H1 (cell line): ENCODE data around the gene PSMA2. TPM values are rescaled to one million over a fixed set of nuclear protein-coding genes. Genes with fewer than 3 reads are reported as not detected.

Source experiments
- ATF2 ChIP-seq: IDR thresholded peaks from 2 replicates; pipeline ENCODE4 v1.6.1; 2012; ENCODE audit warnings: low read length, inconsistent platforms
- CEBPB ChIP-seq: IDR thresholded peaks from 2 replicates; pipeline ENCODE4 v1.6.1; 2012; ENCODE audit warnings: low read depth, low read length
- CHD1 ChIP-seq: IDR thresholded peaks from 2 replicates; pipeline ENCODE4 v1.6.1; 2012; ENCODE audit warnings: low read depth, low read length, improper control_type of control experiment
- CTCF ChIP-seq, 3 experiments: IDR thresholded peaks; 1 replicate in 2 of 3; 2 replicates in 1 of 3; pipeline versions ENCODE4 v1.5.1 to v1.6.1; 2011; ENCODE audit warnings: low read length in 3 of 3, mild to moderate bottlenecking in 3 of 3, inconsistent platforms in 2 of 3, low read depth in 1 of 3, moderate library complexity in 1 of 3; ENCODE audit not compliant: insufficient read depth in 1 of 3; ENCODE audit errors: control extremely low read depth in 1 of 3
- EZH2 ChIP-seq: fragments of 200-600 bp; sonication (generic); IDR thresholded peaks from 2 replicates; pipeline ENCODE4 v1.7.1; 2012; ENCODE audit warnings: low read depth, mild to moderate bottlenecking, moderate library complexity, low read length, inconsistent platforms; ENCODE audit not compliant: severe bottlenecking
- JUND ChIP-seq: IDR thresholded peaks from 2 replicates; pipeline ENCODE4 v1.6.1; 2011; ENCODE audit warnings: mild to moderate bottlenecking, improper control_type of control experiment, low read length
- KDM5A ChIP-seq: fragments of 200-600 bp; IDR thresholded peaks from 2 replicates; pipeline ENCODE4 v1.7.1; 2012; ENCODE audit warnings: mild to moderate bottlenecking, low read length, inconsistent platforms, mixed read lengths
- PHF8 ChIP-seq: fragments of 200-600 bp; sonication (generic); conservative IDR thresholded peaks from 2 replicates; pipeline ENCODE4 v1.7.1; 2012; ENCODE audit warnings: low read depth, mild to moderate bottlenecking, inconsistent platforms, low read length, moderate library complexity
- POU5F1 ChIP-seq: IDR thresholded peaks from 2 replicates; pipeline ENCODE4 v1.6.1; 2011; ENCODE audit warnings: low read depth, mild to moderate bottlenecking, low read length, moderate library complexity
- RFX5 ChIP-seq: IDR thresholded peaks from 2 replicates; pipeline ENCODE4 v1.6.1; 2011; ENCODE audit warnings: low read depth, low read length, improper control_type of control experiment, borderline replicate concordance
- RXRA ChIP-seq: IDR thresholded peaks from 2 replicates; pipeline ENCODE4 v1.6.1; 2011; ENCODE audit warnings: low read depth, mild to moderate bottlenecking, low read length, moderate library complexity; ENCODE audit not compliant: insufficient read depth
- SIN3A ChIP-seq, 2 experiments: IDR thresholded peaks in 1 of 2; conservative IDR thresholded peaks in 1 of 2; 2 replicates each; pipeline ENCODE4 v1.6.1; 2011 to 2012; ENCODE audit warnings: low read length in 2 of 2, improper control_type of control experiment in 1 of 2, low read depth in 1 of 2, mild to moderate bottlenecking in 1 of 2
- SIRT6 ChIP-seq: IDR thresholded peaks from one replicate; pipeline ENCODE4 v1.7.1; 2012; ENCODE audit warnings: low read length, inconsistent platforms
- SIX5 ChIP-seq: IDR thresholded peaks from 2 replicates; pipeline ENCODE4 v1.6.1; 2011; ENCODE audit warnings: mild to moderate bottlenecking, low read depth, low read length
- SP2 ChIP-seq: IDR thresholded peaks from 2 replicates; pipeline ENCODE4 v1.6.1; 2012; ENCODE audit warnings: mild to moderate bottlenecking, low read length, inconsistent platforms
- TBP ChIP-seq: IDR thresholded peaks from 2 replicates; pipeline ENCODE4 v1.6.1; 2011; ENCODE audit warnings: low read depth, low read length, improper control_type of control experiment
- TEAD4 ChIP-seq: IDR thresholded peaks from 2 replicates; pipeline ENCODE4 v1.6.1; 2012; ENCODE audit warnings: low read depth, low read length, inconsistent platforms, mixed read lengths
- USF2 ChIP-seq: IDR thresholded peaks from 2 replicates; pipeline ENCODE4 v1.6.1; 2011; ENCODE audit warnings: low read length, improper control_type of control experiment
- polyA plus RNA-seq, 7 experiments: library from polyadenylated mRNA; depleted of rRNA in 3 of 7; stranded (reverse) in 5 of 7; unstranded in 2 of 7; fragments of >200 nt in 5 of 7; fragments of 200-250 nt in 2 of 7; gene quantifications; 1 replicate in 5 of 7; 2 replicates in 1 of 7; 4 replicates in 1 of 7; pipeline versions ENCODE4 v1.2.1 to v1.2.3, GENCODE V29; 2011 to 2013; ENCODE audit warnings: missing spikeins in 2 of 7, mixed read lengths in 2 of 7
- total RNA-seq: library from RNA; stranded (reverse); fragmentation: NEBNext Ultra II Directional; extraction: Animal tissue kit (Norgen Biotek cat#: 25700); gene quantifications from 2 replicates; pipeline ENCODE4 v1.2.1, GENCODE V29; 2021

The PSMA2 gene
- total and polyA plus RNA-seq, 2 of the 8 experiments (the other 6 are each of a cell fraction or from before 2014, with no cell fraction given) = 211 to 259 TPM

- TF ChIP-seq CTCF (IDR thresholded peaks at IDR 0.05; ENCODE audit: control extremely low read depth in 1 of 3, insufficient read depth in 1 of 3, low read depth in 1 of 3, low read length in 3 of 3) (0 out of 4 replicates have a peak, but pooled peaks of 1 of the 3 experiments have one; percentile 3), KDM5A (no peak), USF2 (peak; percentile 97), SIN3A (conservative IDR thresholded peaks at IDR 0.05 in 1 of 2, IDR thresholded peaks at IDR 0.05 in 1 of 2; ENCODE audit: low read depth in 1 of 2, low read length in 2 of 2) (peak in 1 of 2 experiments; percentile 39; a peak in 1 of 4 replicates), ATF2 (no peak), JUND (no peak), SP2 (no peak), EZH2 (no peak), RXRA (no peak), POU5F1 (no peak), SIX5 (peak; percentile 64; the same call in 1 of the 2 replicates), PHF8 (peak; percentile 77), TBP (peak; percentile 60; the same call in 1 of the 2 replicates), CHD1 (no peak), CEBPB (no peak), TEAD4 (0 out of 2 replicates have a peak, but pooled peaks have one; percentile 4), RFX5 (no peak), SIRT6 (no peak)
Measured at GRCh38 chr7:42911454-42912447, 20.2 kb downstream of the PSMA2 start, which contains the start of gene C7orf25 (continued).
